GM12878 (cell line): Measurements from ENCODE around the gene POLR3K.

Experiments
- ATF7 ChIP-seq: fragments of 450-650 bp; IDR thresholded peaks from 2 replicates; pipeline ENCODE4 v1.6.1; 2016; ENCODE audit warnings: low read depth, mild to moderate bottlenecking
- HDAC2 ChIP-seq: fragments of 200-600 bp; sonication (generic); IDR thresholded peaks from 2 replicates; pipeline ENCODE4 v1.6.1; 2017
- JUND ChIP-seq: IDR thresholded peaks from 2 replicates; pipeline ENCODE4 v1.6.1; 2012; ENCODE audit warnings: low read depth, mild to moderate bottlenecking, low read length, improper control_type of control experiment, moderate library complexity
- POLR2A ChIP-seq: IDR thresholded peaks from 2 replicates; pipeline ENCODE4 v1.6.1; 2011; ENCODE audit warnings: low read depth, mild to moderate bottlenecking, low read length
- POLR2AphosphoS5 ChIP-seq: IDR thresholded peaks from 2 replicates; pipeline ENCODE4 v1.6.1; 2011; ENCODE audit warnings: mild to moderate bottlenecking, low read length, inconsistent platforms
- RFX5 ChIP-seq: IDR thresholded peaks from 2 replicates; pipeline ENCODE4 v1.6.1; 2011; ENCODE audit warnings: low read depth, low read length, improper control_type of control experiment
- SP1 ChIP-seq: IDR thresholded peaks from one replicate; pipeline ENCODE4 v1.6.1; 2011; ENCODE audit warnings: low read depth, low read length
- TAF1 ChIP-seq: IDR thresholded peaks from 2 replicates; pipeline ENCODE4 v1.6.1; 2011; ENCODE audit warnings: mild to moderate bottlenecking, low read depth, low read length, borderline replicate concordance
- TF ChIP-seq, protein P1 (sequence below), 3 experiments: IDR thresholded peaks in 2 of 3; conservative IDR thresholded peaks in 1 of 3; 2 replicates each; pipeline ENCODE4 v1.5.1; 2011; ENCODE audit warnings: low read depth in 3 of 3, low read length in 3 of 3, mild to moderate bottlenecking in 3 of 3, control low read depth in 2 of 3, moderate library complexity in 2 of 3, inconsistent platforms in 1 of 3, mixed read lengths in 1 of 3; ENCODE audit not compliant: control insufficient read depth in 2 of 3, insufficient read depth in 1 of 3; ENCODE audit errors: extremely low read depth in 1 of 3

DNA sequence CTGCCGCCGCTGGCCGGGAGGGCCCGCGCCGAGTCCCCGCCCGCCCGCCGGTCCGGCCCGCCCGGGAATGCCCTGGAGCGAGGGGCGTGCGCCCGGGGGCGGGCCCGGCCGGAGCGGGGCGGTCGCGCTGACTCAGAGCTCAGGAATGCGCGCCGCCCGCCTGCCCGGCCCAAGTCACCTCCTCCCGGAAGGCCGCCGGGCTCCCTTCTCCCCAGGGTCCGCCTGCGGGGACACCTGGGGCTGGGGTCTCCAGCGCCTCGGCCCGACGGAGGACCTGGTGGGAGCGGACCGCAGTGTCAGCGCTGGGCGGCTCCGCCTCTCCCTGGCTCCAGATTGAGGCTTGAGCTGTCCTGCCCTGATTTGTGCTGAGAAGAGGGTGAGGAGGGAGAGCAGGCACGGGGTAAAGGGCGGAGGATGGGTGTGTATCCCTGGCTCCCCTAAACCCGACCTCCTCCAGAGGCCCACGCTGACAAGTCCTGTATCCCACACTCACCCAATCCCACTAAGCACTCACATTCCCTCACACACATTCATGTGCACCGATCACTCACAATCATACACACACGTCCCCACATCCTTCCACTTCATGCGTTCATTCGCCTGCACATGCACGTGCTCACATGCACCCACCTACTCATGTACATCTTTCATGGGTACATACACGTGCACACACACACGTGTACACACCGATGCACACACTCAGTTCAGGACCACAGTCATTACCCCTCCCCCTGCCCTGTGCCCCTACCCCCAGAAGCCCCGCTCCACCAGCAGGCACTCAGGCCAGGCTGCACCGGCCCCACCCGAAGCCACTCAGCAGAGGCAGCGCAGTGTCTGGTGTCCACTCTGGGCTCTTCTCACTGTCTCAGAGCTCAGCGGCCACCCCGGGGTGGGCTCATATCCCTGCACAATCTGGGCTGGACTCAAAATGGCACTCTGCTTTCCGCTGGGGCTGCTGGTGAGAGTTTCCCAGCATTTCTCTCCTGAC is 19.4 kb upstream of the POLR3K start, which contains the start of gene RHBDF1:
- TF ChIP-seq, protein P1, sequence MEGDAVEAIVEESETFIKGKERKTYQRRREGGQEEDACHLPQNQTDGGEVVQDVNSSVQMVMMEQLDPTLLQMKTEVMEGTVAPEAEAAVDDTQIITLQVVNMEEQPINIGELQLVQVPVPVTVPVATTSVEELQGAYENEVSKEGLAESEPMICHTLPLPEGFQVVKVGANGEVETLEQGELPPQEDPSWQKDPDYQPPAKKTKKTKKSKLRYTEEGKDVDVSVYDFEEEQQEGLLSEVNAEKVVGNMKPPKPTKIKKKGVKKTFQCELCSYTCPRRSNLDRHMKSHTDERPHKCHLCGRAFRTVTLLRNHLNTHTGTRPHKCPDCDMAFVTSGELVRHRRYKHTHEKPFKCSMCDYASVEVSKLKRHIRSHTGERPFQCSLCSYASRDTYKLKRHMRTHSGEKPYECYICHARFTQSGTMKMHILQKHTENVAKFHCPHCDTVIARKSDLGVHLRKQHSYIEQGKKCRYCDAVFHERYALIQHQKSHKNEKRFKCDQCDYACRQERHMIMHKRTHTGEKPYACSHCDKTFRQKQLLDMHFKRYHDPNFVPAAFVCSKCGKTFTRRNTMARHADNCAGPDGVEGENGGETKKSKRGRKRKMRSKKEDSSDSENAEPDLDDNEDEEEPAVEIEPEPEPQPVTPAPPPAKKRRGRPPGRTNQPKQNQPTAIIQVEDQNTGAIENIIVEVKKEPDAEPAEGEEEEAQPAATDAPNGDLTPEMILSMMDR (IDR thresholded peaks at IDR 0.05 in 2 of 3, conservative IDR thresholded peaks at IDR 0.05 in 1 of 3; ENCODE audit: control insufficient read depth in 2 of 3, extremely low read depth in 1 of 3, insufficient read depth in 1 of 3, low read depth in 3 of 3, low read length in 3 of 3): no peak
- TF ChIP-seq POLR2A (no peak), POLR2AphosphoS5 (no peak), SP1 (no peak), RFX5 (no peak), TAF1 (no peak), ATF7 (no peak), JUND (no peak), HDAC2 (no peak)
